Stimulated activated CD8-positive, alpha-beta memory T cell treated with anti-CD3 and anti-CD28 coated beads, Interleukin-15, amount 100 ng/mL, for 1 hour (primary cell): ENCODE results near the gene KCNK2.

Source experiments
- DNase-seq: peaks from one replicate; pipeline ENCODE4 v3.0.0-alpha.2; 2020; ENCODE audit warnings: low read depth

The KCNK2 gene

DNA sequence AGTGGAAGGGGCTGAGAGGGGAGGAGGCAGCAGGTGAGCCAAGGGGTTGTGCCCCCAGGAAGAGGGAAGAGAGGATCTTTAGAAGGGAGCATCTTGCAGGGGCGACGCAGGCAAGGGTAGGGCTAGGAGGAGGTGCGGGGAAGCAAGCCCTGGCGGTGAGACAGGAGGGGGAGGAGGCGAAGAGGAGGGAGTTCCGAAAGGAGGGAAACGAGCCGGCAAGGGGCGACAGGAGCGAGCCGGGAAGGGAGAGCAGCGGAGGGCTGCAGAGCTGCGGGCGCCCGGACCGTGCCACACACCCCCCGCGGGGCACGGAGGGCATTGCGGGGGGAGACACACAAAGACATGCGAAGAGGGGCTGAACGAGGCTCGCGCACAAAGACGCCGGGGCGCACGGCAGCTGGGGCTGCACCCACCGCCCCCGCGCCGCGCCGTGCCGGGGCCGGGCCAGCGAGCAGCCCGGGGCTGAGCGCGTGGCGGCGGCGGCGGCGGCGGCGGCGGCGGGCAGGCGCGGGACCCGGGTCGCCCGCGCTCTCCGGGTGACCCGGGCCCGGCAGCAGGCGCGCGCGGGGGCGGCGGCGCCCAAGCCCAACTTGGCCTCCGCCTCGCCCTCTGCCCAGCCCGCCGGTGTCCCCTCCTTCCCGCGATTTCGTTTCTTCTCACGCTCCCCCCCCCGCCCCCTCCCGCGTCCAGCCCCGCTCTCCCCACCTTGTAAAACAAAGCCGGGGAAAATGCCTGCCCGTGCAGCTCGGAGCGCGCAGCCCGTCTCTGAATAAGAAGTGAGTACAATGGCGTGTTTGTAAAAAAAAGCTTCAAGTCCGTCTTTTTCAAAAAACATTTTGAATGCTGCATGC is at the start of gene KCNK2:
Gene KCNK2, plus strand, starts transcription at position 206 of the 851 bp plus-strand sequence. CDS start 649 bp downstream, outside the sequence.
- DNase-seq, result no peak

- no peak for DNase-seq
These were observed 49.5 kb upstream of the KCNK2 start for GRCh38 chr1:215032911-215033526.

GRCh38 chr1:215040190-215040589 is 42.3 kb upstream of the KCNK2 start:
- DNase-seq, result no peak

DNA sequence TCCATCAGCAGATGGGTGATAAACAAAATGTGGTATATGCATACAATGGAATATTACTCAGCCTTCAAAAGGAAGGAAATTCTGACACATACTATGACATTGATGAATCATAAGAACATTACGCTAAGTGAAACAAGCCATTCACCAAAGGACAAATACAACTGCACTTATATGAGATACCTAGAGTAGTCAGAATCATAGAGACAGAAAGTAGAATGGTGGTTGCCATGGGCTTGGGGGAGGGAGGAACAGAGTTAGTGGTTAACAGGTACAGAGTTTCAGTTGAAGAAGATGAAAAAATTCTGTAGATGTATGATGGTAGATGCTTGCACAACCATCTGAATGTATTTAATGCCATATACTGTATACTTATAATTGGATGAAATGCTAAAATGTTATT is 39.1 kb upstream of the KCNK2 start:
- DNase-seq, result no peak

DNA sequence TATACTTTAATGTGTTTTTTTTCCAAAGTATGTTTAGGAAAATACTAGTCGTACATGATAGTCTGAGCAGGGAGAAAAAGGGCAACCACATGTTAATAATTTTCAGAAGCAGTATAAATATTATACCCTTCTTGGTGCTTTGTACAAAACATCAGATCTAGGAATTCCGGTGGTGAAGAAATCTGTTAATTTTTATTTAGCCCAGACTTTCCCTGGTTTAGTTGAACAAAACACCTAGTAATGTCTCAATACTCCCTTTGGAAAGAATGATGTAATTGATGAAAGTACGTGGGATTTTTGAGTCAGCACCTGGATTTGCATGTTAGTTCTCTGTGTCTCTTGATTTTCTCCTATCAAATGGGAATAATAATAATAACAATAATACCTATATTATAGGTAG is 38.4 kb upstream of the KCNK2 start:
- DNase-seq, result no peak

- DNase-seq, result no peak
These were observed 36.7 kb upstream of the KCNK2 start for GRCh38 chr1:215045698-215046308.

DNA sequence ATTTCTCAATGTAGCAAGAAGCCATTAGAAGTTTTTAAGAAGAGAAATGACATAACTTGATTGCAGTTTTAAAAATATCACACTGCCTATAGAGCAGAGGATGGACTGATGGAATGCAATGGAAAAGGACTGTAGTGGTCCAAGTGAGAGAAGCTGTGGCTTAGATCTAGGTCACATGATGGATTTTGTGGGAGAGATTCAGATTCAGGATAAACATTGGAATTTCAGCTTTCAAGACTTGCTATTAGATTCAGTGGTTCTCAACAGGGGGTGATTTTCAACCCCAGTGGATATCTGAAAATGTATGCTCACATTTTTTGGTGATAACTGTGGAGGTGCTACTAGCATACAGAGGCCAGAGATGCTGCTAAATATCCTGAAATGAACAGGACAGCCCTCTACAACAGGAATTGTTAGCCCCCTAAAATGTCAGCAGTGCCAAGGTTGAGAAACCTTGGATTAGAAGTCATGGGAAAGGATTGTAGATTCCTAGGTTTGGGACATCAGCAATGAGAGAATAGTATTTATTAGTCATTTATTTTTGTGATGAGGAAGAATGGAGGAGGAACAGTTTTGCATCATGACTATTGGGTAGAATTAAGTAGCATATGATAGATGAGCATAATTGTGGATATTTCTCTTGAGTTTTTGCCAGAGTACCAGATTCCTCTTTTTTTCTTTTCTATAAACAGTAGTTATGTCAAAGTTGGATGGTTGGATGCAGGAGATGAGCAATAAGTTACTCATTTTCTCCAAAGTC is 30.1 kb upstream of the KCNK2 start:
- no peak for DNase-seq

- DNase-seq, result no peak
These were observed 28.3 kb upstream of the KCNK2 start for GRCh38 chr1:215054266-215054665.

DNA sequence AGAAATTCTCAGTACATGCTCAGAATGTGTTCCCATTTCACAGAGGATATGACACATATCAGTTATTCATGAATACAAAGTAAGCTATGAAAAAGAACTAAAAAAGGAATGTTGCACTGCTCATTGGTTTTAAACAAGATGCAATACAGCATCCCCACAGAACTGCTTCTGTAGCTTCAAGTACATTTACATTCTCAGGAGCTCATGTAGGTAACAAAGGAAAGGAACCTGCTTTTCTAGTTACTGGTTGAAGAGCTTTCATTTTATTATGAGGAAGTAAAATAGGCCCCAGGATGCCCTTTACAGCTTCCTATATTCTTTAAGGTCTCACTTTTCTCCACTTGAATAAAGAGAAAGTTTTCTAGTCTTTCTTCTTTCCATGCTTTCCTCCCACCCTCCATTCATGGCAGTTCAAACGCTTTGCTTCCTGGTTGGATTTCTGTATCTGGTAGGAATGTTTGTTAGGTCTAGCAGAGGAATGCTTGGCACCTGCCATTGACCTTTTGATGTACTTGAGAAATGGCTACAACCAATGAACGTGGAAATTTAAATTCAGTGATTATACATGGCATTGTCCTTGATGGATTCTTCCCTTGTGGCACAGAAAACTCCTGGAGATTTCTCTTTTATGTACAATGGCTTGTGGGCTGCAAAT is 27.1 kb upstream of the KCNK2 start:
- no peak for DNase-seq

DNA sequence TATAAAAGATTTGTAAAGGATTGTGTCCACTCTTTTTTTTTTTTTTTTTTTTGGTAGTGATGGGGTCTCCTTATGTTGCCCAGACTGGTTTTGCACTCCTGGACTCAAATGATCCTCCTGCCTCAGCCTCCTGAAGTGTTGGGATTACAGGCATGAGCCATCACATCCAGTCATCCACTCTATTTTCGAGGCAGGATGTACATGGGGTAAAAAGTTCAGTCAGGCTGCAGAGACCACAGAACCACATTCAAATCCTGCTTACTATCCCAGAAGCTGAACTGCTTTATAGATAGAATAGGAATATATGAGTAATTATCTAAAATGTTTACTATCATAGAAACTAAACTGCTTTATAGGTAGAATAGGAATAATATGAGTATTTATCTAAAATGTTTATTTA is 26.0 kb upstream of the KCNK2 start:
- DNase-seq, result no peak

- no peak for DNase-seq
These were observed 22.6 kb upstream of the KCNK2 start for GRCh38 chr1:215059947-215060346.

DNA sequence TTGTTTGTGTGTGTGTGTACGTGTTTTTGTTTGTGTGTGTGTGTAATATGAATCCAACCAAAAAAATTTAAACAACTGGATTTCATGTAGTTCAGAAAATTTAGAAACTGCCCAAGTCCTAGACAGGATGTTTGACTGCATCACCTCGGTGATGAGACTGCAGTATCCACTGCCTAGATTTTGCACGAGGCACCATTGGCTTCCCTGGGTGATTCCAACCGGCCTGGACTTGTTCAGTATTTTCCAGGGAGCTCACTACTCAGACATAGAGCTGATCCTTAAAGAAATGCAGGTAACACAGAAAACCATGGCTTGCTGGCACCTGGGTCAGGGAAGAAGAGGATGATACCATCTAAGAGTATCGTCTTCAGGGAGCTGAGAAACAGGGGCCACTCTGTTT is 18.2 kb upstream of the KCNK2 start:
- DNase-seq, result no peak

- no peak for DNase-seq
These were observed 11.5 kb upstream of the KCNK2 start for GRCh38 chr1:215071078-215071477.

GRCh38 chr1:215076322-215076721 is 6.2 kb upstream of the KCNK2 start:
- DNase-seq, result no peak

DNA sequence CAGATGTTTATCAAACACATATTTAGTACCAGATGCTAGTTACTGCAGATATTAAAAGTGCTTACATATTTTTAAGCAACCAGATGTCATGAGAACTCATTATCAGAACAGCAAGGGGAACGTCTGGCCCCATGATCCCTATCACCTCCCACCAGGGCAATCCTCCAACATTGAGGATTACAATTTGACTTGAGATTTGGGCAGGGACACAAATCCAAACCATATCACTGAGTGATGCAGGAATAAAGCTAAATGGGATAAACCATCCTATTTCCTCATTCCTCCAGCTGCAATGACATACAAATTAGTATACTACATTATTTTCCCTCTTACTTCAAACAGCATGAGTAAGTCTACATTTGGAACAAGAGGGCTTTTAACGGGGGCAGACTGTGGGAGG is 3.1 kb upstream of the KCNK2 start:
- DNase-seq, result no peak

DNA sequence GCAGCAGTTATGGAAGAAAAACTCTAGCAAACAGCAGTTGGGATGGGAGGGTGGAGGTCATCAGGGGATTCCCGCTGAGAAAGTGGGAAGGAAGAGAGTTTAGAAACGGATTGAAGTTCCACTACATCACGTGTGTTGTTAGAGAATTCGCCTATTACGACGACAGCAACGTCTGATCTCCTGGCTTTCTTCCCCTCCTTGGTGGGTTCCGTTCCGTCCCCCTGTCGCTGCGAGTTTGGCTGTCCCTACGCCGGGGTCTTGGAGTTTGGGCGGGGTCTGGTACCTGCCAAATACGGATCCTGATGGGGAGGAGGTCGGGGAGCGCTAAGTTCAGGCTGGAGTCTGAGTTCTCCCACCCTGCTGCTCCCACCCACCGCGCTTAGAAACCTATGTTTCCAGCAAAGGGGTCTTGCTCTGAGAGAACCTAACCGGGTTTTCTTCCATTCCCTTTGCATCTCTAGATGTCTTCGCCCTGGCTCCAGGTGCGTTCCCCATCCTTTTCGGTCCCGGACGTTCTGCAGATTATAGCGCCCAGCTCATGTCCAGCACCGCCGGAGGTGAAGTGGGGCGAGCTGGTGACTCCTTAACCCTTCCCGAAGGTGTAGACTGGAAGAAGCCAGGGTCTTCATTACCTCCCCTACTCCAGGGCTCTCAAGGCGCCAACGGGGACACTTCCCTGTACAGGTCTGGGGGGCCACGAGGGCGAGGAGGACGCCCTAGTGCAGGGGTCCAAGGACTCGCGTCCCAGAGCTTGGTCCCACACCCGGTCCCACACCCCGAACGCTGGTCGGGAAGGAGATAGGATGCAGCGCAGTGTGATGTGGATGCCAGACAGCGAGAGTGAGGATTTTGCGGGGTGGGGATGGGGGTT is 641 bp upstream of the KCNK2 start:
- no peak for DNase-seq

DNA sequence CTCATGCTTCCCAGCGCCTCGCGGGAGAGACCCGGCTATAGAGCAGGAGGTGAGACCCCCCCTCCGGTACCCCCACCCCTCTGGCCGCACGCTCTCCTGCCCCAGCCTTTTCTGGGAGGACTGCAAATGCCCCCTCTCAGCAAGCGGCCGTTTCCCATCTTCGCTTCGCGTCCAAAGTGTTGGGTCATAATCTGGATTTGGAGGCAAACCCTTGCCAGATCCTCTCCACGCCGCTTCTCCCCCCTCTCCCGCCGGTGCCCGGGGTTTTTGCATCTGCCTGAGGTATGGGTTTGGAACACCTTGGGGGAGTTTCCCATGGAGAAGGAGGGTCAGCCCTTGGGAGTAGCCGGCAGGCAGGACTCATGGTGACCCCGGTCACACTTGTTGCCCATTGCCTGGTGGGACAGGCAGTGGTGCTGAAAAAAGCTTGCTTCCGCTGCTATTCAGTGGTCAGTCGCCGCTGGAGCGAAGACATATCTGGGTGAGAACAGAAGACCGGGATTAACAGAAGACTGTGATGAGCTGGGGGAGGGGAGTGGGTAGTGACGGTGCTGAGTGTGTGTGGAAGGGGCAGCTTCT is 935 bp downstream of the KCNK2 start:
- DNase-seq, result no peak

DNA sequence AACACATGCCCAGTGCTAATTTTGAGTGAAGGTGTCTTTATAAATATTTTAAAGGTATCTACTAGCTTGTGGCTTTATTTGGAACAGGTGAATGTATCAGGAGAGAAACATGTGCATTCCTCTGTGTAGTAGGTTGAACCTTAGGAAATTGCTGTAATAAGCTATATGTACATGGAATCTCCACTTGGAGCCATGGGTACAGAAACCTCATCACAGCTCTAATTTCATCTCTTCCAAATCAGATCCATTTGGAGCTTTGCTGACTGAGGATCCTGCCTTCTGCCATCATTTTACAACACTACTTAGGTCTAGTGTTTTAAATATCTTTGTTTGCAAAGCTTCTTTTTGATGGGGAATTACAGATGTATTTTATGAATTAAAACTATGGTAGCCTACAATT is 2.1 kb downstream of the KCNK2 start:
- no peak for DNase-seq

DNA sequence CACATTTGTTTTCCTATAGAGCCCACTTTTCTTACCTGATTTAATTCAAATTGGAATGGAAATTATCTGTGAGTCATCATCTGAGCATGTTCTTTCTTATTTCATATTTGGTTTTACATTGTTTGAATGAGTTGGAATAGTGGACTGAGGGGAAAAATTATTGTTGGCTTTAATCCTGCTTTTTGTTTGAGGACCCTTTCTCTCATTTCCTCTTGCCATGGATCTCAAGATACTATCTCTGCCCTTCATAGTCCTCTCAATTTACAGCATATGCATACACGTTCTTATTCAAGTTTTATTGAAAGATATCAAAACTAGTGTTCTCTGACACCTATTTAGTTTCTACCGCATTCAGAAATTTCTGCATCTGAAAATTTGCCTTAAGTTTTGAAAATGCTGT is 5.1 kb downstream of the KCNK2 start:
- no peak for DNase-seq

DNA sequence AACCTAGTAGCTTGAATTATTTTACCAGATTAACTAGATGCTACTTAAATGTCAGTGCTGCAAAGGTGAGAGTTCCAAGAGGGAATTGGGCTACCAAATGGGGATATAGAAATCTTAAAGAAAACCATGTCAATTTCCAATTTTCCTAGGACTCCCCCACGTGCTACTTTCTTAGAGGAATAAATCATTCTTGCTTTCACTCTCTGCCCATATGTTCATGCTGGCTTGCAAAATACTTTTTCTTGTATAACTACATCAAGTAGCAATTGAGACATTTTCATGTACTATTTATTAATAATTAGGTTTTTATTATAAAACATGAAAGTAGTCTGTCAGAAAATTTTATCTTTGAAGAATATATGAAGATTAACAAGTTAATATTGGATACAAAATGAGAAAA is 11.8 kb downstream of the KCNK2 start:
- no peak for DNase-seq

GRCh38 chr1:215095524-215095923 is 13.0 kb downstream of the KCNK2 start:
- DNase-seq, result no peak
